IPS-18a (cell line): Measurements from ENCODE around the gene EBI3.

Experiments used
- H3K27ac ChIP-seq: one replicate; pipeline ENCODE4 v1.5.1; 2013; ENCODE audit warnings: low read length
- H3K27me3 ChIP-seq: one replicate; pipeline ENCODE4 v1.6.1; 2013; ENCODE audit warnings: mild to moderate bottlenecking, low read length; ENCODE audit not compliant: control insufficient read depth, insufficient read depth
- H3K36me3 ChIP-seq: one replicate; pipeline ENCODE4 v1.6.1; 2013; ENCODE audit warnings: low read depth, low read length; ENCODE audit not compliant: control insufficient read depth
- H3K4me1 ChIP-seq: one replicate; pipeline ENCODE4 v1.6.1; 2013; ENCODE audit warnings: low read depth, low read length; ENCODE audit not compliant: control insufficient read depth
- H3K4me3 ChIP-seq: one replicate; pipeline ENCODE4 v1.5.1; 2013; ENCODE audit warnings: low read length
- H3K9ac ChIP-seq: one replicate; pipeline ENCODE4 v1.6.1; 2013; ENCODE audit warnings: mild to moderate bottlenecking, low read length, moderate library complexity
- H3K9me3 ChIP-seq: one replicate; pipeline ENCODE4 v1.6.1; 2013; ENCODE audit warnings: low read depth, low read length; ENCODE audit not compliant: control insufficient read depth

The EBI3 gene

DNA sequence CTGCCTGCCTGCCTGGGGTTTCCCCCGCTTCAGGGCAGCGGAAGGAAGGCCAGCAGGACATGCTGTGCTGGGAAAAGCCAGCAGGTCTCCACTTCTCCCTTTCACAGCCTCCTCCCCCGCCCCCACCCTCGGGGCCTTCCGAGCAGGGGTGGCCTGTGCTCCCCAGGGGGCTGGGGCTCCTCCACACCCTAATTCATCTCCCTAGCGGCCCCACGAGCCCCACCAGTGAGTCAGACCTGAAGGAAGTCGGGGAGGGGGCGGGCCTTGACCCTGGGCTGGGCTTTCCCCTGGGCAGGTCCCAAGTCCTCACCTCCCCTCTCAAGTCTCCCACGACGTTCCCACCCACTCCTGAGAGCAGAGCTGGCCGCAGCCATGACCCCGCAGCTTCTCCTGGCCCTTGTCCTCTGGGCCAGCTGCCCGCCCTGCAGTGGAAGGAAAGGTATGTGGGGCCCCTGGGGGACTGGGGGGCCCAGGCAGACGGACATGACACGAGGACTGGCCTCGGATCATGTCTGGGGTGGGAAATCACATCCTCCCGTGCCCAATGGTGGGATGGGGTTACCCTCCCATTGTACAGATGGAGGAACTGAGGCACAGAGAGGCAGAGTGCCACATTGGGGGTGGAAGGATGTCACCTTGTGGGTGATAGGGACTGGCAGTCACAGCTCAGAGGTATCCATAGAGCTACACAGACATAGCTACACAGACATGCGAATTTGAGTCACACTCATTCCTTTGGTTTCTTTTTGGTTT lies at the start of gene EBI3:
EBI3 (plus strand) TSS at position 345 of the 753 bp plus-strand sequence; CDS start at position 373, 28 bp downstream.
- H3K4me1 ChIP-seq = peaks cover 4% of the 10 kb centered on the region
- no peak within 1 kb of the TSS for H3K9ac ChIP-seq
- no peaks in the 10 kb centered on the region for H3K9me3 ChIP-seq
- no peaks in the 10 kb centered on the region for H3K36me3 ChIP-seq
- H3K27me3 ChIP-seq = peaks cover 11% of the 10 kb centered on the region
- H3K4me3 ChIP-seq = peak within 1 kb of the TSS; percentile 5
- H3K27ac ChIP-seq = no peak within 1 kb of the TSS

DNA sequence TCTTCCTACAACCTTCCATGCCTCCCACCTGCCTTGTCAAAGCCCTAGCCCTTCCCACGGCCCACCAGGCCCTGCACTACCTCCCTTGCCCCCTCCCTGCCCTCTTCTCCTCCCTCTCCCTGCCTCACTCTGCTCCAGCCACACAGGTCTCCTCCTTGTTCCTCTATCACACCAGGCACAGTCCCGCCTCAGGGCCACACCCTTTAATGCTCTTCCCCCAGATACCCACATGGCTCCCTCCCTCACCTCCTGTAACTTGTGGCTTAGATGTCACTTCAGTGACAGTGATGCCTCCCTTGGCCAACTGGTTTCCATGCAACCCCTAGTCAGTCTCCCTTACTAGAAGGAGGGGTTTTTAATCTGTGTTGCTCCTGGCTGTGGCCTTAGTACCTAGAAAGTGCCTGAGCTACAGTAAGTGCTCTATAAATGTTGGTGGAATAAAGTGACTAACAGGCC lies 48.2 kb upstream of the EBI3 start:
- no peaks in the 10 kb centered on the region for H3K36me3 ChIP-seq
- no peaks in the 10 kb centered on the region for H3K9me3 ChIP-seq
- no peak overlapping the region for H3K4me3 ChIP-seq
- H3K27ac ChIP-seq = no peak overlapping the region
- H3K4me1 ChIP-seq = no peaks in the 10 kb centered on the region
- no peak overlapping the region for H3K9ac ChIP-seq
- H3K27me3 ChIP-seq = no peaks in the 10 kb centered on the region

DNA sequence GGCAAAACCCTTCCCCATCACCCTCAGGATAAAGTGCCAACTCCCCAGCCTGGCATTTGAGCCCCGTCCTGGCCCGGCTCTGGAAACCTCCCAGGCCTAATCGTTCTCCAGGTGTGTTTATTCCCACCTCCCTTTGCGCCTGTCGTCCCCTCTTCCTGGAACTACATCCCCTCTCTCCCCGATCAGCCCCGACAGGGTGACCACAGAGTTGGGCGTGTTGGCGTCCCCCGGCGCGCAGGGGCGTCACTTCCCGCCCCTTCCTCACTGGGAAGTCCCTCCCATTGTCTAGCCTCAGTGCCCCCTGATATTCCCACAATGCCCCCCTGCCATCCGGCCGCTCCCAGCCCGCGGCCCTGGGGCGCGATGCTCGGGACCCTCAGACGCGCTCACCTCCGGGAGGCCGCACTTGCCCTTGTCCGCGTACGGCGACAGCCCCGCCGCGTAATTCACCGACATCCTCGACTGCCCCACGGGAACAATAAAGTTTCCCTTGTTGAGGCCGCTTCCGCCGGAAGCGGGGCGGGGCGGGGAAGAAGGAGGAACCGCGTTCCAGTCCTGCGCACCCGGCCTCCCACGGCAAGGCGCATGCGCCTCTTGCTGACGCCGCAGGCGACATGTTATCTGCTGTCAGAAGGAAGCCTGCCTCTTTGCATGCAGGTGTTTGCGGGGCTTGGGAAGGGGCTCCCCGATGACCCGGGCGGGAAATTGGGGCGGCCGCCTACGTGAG lies 47.1 kb upstream of the EBI3 start, which contains the start of the genes ANKRD24 and SIRT6:
ANKRD24 (plus strand) TSS at position 606 of the 727 bp plus-strand sequence. CDS start 3,737 bp downstream, outside the sequence.
SIRT6 (minus strand) TSS at position 480 of the 727 bp plus-strand sequence; CDS start at position 456, 24 bp downstream.
- H3K9me3 ChIP-seq = no peaks in the 10 kb centered on the region
- H3K27me3 ChIP-seq = no peaks in the 10 kb centered on the region
- H3K9ac ChIP-seq = peak within 1 kb of the TSS; percentile 83
- H3K4me3 ChIP-seq = peak within 1 kb of the TSS; percentile 90
- H3K27ac ChIP-seq = no peak within 1 kb of the TSS
- no peaks in the 10 kb centered on the region for H3K4me1 ChIP-seq
- no peaks in the 10 kb centered on the region for H3K36me3 ChIP-seq

DNA sequence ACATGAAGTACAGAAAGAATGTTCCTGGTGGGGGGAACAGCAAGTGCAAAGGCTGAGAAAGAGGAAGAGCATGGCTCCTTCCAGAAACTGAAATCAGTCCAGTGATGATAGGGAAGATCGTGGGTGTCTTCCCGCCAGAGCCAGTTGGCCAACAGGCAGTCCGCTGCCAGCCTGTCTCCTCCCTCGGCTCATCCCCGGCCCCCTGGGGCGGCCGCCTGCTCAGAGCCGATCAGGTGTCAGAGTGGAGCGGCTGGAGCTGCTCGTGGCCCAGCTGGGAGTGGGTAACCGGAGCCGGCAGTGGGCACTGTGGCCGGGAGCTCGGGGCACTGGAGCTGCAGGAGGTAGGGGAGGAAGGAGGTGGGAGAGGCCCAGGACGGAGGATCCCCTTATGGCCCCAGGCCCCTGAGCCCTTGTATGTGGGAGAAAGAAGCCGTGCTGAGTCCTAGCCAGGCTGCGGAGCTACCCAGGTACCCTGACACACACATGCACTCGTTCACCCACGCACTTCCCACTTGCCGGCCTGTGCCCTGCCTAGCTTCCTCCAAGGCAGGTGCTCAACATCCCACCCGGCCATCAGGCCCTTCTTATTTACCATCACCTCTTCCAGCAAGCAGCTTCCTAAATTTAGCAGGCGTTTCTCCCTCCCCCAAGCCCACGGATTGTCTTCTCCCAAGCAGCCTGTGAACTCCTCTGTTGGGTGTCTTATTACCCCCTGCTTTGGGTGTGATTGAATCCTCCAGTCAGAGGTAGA lies 45.2 kb upstream of the EBI3 start:
- no peak overlapping the region for H3K9ac ChIP-seq
- no peaks in the 10 kb centered on the region for H3K4me1 ChIP-seq

GRCh38 chr19:4184718-4185352 lies 44.5 kb upstream of the EBI3 start:
- Histone ChIP-seq H3K4me3 (no peak overlapping the region), H3K27me3 (no peaks in the 10 kb centered on the region), H3K9ac (no peak overlapping the region), H3K4me1 (no peaks in the 10 kb centered on the region), H3K36me3 (no peaks in the 10 kb centered on the region), H3K9me3 (no peaks in the 10 kb centered on the region), H3K27ac (no peak overlapping the region)

More for the DNA sequence above, 45.2 kb upstream of the EBI3 start:
- Histone ChIP-seq H3K4me3 (no peak overlapping the region), H3K27ac (no peak overlapping the region), H3K36me3 (no peaks in the 10 kb centered on the region), H3K9me3 (no peaks in the 10 kb centered on the region), H3K27me3 (no peaks in the 10 kb centered on the region)

- no peak overlapping the region for H3K9ac ChIP-seq
These were observed 43.8 kb upstream of the EBI3 start for GRCh38 chr19:4185413-4186086.

DNA sequence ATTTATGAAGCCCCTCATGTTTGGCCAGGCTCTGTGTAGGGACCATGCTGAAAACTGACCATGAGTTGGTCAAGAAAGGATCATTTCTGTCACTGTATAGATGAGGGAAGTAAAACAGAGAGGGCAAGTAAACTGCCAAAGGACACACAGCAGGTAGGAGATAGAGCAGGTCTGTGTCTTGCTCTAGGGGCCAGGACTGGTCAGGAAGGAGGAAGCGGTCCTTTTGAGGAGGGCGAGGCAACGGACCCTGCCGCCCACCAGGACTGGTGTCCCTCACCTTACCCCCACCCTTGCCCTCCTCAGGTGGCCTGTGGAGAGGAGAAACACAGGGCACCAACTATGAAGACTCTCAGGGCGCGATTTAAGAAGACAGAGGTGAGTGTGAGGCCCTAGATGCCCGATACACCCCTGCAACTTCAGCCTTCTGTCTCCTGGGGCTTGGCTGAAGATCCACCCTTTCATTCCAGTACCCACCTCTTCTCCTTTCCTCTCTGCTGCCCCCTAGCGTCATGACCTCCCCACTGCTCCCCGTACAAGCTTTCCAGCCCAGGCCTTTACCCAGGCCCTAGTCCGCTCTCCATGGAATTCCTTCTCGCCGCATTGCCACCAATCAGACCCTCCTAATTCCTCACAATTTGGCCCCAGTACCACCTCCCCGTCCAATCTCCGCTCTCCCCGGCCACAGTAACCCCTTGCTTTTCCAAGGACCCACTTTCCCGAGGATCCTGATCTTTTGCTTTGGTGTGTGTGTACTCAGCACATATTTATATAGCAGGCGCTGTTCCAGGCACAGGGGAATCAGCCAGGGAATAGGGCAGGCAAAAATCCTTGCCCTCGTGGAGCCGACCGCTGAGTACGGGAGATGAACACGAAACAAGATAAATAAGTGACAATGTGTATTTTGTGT lies 43.0 kb upstream of the EBI3 start:
- H3K27me3 ChIP-seq = no peaks in the 10 kb centered on the region
- H3K4me3 ChIP-seq = no peak overlapping the region
- no peaks in the 10 kb centered on the region for H3K4me1 ChIP-seq
- H3K9me3 ChIP-seq = no peaks in the 10 kb centered on the region
- H3K27ac ChIP-seq = no peak overlapping the region
- H3K36me3 ChIP-seq = no peaks in the 10 kb centered on the region
- no peak overlapping the region for H3K9ac ChIP-seq

More at GRCh38 chr19:4185413-4186086, 43.8 kb upstream of the EBI3 start:
- Histone ChIP-seq H3K4me3 (no peak overlapping the region), H3K27me3 (no peaks in the 10 kb centered on the region), H3K36me3 (no peaks in the 10 kb centered on the region), H3K4me1 (no peaks in the 10 kb centered on the region), H3K9me3 (no peaks in the 10 kb centered on the region), H3K27ac (no peak overlapping the region)

- H3K4me3 ChIP-seq = no peak overlapping the region
- H3K27me3 ChIP-seq = no peaks in the 10 kb centered on the region
- no peak overlapping the region for H3K27ac ChIP-seq
- no peaks in the 10 kb centered on the region for H3K36me3 ChIP-seq
- no peak overlapping the region for H3K9ac ChIP-seq
- H3K9me3 ChIP-seq = no peaks in the 10 kb centered on the region
- no peaks in the 10 kb centered on the region for H3K4me1 ChIP-seq
These were observed 41.8 kb upstream of the EBI3 start for GRCh38 chr19:4187313-4188122.

DNA sequence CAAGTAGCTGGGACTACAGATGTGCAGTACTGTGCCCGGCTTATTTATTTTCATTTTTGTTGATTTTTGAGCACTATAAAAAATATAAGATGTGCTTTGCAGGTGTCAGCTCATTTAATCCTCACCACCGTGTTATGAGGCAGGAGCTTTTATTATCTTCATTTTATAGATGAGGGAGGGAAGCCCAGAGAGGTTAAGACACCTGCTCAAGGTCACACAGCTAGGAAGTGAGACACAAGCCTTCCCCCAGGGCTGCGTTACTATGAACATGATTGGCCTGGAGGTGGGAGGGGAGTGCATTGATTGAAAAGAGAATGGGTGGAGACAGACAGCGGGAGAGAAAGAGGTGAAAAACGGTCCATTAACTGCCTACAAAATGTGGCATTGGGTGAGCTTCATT lies 39.7 kb upstream of the EBI3 start:
- Histone ChIP-seq H3K4me1 (no peaks in the 10 kb centered on the region), H3K4me3 (no peak overlapping the region), H3K36me3 (no peaks in the 10 kb centered on the region), H3K27me3 (no peaks in the 10 kb centered on the region), H3K27ac (no peak overlapping the region), H3K9ac (no peak overlapping the region), H3K9me3 (no peaks in the 10 kb centered on the region)
